AML-193 (cell line): ENCODE data around the gene EIF5AL1.
"Not testable (repeated sequence)": the region's sequence is repeated elsewhere in the genome, so short reads cannot be mapped to it uniquely, and the experiment has no call there.

ENCODE experiments used
- DNase-seq, 2 experiments: peaks; one replicate each; lab custom pipeline; 2025; lab: John Stamatoyannopoulos, UW

The EIF5AL1 gene

DNA sequence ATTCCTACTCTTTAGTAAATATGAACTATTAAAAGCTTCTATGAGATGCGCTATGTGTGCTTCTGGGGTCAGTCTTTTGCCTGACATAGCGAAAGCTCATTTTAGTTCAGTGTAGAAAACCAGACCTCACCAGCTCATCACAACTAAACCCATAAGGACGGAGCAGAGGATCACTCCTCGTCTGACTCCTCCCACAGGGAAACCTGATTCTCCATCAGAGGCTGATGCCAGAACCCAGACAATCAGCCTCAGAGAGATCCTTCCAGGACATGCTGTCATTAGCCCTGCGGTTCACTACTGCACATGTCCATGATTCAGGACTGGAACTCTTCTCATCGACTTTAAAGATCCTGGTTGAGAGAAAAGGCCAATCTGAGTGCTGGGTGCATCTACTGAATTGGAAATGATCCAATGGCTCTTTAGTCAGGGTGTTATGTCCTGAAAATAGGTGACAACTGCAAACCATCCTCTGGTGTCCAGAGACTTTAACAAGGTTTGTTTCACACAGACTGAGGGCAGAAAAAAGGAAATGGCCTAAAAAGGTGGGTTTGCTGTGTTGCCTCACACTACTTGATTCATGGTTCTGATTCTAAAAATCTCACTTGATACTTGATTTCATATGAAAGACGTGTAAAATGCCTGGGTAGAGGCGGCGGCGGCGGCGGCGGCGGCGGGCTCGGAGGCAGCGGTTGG is at the start of gene EIF5AL1:
Gene EIF5AL1, plus strand, starts transcription at position 643 of the 693 bp plus-strand sequence. CDS start 117 bp downstream, outside the sequence.
- DNase-seq = not testable (repeated sequence)

DNA sequence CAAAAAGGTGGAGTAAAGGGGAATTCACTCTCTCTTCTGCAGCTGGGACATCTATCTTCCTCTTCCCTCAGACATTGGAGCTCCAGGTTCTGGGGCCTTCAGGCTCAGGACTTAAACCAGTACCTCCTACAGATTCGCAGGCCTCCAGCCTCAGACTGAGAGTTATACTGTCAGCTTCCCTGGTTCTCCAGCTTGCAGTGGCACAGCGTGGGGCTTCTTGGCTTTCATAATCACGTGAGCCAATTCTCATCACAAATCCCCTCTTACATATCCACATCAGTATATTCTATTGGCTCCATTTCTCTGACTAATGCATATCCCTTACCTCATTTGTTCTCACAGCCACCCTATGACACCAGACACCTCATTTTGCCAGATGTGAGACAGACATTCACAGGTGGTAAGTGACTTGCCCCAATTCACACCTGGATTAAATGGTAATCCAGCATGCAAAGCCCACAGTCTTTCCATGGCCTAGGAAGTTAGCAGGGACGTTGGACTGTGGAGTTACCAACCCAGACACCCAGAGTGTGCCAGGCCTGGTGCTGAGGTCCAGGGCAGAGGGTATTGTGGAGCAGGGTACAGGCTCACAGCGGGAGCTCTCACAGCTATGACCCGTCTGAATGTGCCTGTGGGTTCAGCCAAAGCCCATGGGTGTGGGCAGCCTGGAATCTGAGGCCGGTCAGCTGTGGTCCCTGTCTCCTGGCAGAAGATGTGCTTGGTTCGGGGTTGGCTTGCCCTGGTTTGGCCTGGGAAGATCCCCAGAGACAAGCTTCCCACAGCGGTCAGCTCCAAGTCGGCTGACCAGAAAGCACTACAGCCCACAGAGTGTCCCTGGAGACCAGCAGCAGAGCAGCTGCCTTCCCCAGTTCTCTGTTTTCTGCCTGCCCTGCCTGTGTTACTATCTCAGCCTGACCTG is 48.5 kb upstream of the EIF5AL1 start:
- DNase-seq = no peak

DNA sequence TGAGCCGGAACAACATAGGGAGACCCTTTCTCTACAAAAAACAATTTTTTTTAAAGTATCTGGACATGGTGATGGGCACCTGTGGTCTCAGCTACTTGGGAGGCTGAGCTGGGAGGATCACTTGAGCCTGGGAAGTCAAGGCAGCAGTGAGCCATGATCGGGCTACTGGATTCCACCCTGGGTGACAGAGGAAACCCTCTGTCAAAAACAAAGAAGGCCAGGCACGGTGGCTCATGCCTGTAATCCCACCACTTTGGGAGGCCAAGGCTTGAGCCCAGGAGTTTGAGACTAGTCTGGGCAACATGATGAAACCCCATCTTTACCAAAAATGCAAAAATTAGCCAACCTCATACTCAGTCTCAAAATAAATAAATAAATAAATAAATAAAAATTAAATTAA is 47.0 kb upstream of the EIF5AL1 start:
- no peak for DNase-seq

DNA sequence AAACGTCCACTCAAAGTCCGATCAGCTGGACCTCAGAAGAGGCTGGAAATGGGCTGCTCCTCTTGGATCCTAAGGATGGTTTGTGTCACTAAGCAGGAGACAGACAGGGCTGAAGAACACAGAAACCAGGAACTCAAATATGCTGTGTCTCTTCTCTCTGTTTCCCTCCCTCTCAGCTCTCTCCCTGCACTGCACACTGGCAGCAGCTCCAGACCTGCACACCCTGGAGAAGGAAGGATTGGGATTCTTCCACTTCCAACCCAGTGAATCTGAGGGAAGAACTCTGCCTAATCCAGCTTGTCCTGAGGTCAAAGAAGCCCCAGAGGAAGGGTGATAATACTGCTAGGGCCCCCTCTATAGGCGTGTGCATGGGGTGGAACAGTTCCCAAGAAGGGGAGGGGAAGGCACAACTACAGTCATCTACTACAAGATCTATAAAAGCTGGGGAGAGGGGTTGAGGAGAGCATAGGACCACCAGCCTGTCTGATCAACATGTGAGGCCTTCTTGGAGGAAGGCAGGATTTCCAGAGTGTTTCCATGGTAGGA is 44.2 kb upstream of the EIF5AL1 start:
- DNase-seq = peak; percentile 48 to 62

DNA sequence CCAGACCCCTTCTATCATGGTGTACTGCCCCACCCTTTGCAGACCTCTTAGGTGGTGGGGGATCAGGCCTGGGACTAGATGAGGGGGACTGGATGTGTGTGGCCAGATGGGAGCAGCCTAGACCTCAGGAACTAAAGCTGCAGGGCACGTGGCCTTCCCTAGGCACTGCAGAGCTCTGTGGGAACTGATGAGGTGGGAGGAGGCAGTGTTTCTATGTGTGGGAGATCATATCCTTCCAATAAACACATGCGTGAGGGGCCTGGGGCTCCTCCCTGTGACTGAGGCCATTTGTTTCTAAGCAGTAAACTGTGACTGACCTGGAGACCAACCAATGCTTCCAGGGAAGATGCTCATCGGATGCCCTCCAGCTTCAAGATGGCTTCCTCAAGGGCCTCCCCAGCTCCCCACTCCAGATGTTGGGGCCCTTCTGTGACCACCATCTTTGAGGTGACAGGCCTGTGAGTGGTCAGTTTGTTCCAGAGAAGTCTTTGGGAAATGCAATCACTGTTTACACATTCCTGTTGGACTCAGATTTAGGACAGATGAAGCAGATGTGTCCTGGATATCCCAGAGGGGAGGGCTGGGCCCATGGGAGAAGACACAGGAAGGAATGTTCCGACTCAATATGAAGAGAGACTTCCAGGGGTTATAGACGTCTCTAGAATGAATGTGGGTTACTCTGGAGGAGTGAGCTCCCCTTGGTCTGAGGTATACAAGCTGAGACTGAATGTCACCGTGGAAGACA is 43.3 kb upstream of the EIF5AL1 start:
- DNase-seq = no peak

DNA sequence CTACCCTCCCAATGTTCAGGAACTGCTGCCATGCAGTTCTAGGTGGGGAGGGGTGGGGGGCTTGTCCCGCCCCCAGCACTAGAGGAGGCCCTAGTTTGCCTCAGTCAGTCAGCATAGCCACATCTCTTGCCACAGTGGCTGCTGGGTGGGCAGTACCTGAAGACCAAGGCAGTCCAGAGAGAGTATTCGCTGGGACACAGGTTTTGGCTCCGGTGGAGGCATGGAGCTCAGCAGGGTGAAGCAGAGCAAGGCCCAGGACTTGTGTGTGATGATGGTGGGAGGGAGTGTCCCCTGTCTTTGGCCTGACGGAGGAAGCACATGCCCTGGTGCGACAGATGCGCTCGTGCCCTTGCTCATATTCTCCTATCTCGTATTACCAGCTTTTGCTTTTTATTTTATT is 42.2 kb upstream of the EIF5AL1 start:
- no peak for DNase-seq

DNA sequence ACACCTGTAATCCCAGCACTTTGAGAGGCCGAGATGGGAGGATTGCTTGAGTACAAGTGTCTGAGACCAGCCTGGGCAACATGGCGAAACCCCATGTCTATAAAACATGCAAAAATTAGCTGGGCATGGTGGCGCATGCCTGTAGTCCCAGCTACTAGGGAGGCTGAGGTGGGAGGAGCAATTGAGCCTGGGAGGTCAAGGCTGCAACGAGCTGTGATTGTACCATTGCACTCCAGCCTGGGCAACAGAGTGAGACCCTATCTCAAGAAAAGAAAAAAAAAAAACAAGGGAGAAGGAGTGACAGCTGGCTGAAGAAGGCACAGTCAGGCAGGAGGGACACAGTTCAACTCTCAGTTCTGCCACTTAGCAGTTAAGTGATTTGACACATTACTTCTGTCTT is 40.6 kb upstream of the EIF5AL1 start:
- DNase-seq = no peak

DNA sequence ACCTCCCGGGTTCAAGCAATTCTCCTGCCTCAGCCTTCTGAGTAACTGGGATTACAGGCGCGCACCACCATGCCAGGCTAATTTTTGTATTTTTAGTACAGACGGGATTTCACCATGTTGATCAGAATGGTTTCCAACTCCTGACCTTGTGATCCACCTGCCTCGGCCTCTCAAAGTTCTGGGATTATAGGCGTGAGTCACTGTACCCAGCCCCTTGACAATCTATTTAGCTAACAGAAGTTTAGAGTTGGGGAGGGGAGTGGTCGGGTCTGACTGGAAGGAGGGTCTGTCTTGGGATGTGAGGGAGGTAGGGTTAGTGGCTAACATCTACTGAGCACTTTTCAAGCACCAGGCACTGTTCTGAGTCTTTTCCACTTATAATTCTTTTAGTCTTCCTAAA is 39.9 kb upstream of the EIF5AL1 start:
- DNase-seq = no peak

DNA sequence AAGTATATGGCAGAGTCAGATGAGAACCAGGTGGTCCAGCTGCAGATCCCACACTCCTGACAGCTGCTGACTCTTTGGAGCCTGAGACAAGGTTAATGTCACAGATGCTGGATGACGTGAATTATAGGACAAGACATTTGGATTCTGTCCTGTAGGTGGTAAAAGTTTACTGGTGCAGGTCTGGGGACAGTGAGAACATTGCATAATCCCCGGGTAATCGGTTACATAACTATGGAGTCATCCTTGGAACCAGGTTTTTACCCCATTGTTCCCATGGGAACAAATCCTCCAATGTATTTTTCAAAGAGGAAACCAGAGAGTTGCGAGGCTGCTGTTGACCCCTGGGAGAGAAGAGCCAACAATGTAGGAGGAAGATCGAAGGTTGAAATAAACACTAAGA is 39.4 kb upstream of the EIF5AL1 start:
- DNase-seq = no peak

DNA sequence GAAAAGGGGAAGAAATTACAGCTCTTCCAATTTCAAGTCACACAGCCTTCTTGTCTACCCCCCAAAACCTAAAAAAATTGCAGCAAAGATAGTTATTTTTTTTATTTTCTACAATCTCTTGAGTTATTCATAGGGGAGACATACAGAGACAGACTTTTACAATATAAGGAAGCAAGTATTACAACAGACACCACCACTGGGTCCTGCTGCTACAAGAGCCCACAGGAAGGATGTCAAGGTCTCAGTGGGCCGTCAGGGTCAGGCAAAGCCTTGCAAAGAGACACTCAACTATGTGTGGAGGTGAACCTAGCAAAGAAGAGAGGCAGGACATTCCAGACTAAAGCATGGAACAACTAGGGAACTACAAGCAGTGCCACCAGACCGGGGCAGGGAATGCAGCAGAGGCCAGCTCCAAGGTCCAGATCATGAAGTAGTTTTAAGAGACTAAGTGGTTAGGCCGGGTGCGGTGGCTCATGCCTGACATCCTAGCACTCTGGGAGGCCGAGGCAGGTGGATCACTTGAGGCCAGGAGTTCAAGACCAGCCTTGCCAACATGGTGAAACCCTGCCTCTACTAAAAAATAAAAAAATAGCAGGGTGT is 38.7 kb upstream of the EIF5AL1 start:
- DNase-seq = peak; percentile 89 to 92

DNA sequence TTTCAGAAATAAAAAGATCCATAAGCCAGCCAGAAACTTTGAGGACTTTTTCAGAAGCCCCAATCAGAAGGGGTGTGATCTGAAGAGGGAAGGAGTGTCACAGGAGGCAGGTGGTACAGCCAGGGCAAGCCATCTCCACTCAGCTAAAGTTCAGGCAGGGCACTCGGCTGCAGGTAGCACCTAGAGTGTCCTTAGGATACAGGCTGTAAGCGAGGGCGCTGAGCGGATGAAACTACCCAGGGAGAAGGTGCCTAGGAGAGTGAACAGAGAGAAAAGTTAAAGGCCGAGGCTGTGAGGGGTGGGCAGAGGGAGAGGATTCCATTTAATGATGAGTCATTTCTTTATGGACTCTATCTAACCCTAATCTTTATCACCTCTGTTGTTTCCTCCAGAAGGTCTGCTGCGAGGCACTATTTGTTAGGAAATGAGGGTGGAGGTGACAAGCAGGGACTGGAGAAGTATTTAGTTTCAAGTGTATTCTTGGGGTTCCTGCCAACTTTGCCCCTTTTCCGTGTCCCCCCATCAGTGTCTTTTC is 37.1 kb upstream of the EIF5AL1 start:
- DNase-seq = no peak

DNA sequence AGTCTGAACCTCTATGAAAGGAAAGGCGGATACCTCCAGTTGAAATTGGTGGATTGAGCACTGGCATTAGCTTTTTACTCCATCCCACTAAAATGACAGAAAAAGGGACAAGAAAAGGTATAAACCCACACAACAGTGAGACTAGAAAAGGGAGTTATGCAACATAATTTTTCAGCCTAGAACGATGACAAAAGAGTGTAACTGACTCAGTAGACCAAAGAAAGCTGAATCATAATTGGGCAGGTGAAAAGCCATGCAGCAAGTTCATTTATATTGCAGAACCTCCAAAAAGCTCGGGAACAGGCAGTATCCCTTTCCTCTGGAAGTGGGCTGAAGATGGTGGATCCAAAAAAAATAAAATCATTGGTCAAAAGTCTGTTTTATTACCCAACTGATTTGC is 36.5 kb upstream of the EIF5AL1 start:
- DNase-seq = peak in 1 of 2 experiments; percentile 3

DNA sequence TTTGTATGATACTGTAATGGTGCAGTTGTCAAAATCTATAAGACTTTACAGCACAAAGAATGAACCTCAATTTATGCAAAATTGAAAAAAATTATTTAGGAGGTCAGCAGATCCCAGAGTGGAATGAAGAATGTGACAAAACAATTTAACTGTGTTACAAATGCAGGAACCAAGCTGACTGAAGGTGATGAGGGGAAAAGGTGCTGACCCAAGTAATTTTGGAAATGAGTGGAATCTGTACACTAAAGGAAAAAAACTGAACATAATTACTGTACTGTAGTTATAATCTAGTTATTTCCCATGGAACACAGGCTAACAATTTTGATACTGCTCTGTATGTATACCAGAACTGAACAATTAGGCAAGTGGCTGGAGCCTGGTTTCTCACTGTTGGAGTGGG is 35.7 kb upstream of the EIF5AL1 start:
- no peak for DNase-seq

DNA sequence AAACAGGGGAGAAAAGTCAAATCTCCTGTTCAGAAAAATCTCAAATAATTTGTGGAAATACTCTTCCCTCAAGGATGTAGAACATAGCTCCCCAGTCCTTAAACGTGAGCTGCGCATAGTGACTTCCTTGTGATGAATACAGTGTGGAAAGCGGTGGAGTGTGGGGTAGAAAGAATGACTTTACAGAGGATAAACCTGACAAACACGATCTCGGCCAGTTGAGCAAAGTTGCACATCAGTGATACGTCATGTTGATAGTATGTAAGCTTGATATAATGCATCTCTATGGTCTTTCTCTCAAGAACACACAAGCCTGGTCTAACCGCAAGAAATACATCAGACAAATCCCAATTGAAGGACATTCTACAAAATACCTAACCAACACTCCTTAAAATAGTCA is 34.9 kb upstream of the EIF5AL1 start:
- no peak for DNase-seq

DNA sequence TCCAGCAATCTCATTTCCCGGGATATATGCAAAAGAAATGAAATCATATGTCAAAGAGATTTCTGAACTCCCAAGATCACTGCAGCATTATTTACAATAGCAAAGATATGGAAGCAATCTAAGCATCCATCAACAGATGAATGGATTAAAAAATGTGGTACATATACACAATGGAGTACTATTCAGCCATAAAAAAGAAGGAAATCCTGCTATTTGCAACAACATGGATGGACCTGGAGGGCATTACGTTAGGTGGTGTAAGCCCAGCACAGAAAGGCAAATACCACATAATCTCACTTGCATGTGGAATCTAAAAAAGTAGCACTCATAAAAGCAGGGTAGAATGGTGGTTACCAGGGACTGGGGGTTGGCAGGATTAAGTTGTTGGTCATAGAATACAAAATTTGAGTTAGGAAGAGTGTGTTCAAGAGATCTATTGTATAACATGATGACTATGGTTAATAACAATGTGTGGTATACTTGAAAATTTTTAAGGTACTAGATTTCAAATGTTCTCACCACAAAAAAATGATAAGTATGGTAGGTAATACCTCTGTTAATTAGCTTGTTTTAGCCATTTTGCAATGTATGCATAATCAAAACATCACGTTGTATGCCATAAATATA is 32.9 kb upstream of the EIF5AL1 start:
- DNase-seq = no peak

DNA sequence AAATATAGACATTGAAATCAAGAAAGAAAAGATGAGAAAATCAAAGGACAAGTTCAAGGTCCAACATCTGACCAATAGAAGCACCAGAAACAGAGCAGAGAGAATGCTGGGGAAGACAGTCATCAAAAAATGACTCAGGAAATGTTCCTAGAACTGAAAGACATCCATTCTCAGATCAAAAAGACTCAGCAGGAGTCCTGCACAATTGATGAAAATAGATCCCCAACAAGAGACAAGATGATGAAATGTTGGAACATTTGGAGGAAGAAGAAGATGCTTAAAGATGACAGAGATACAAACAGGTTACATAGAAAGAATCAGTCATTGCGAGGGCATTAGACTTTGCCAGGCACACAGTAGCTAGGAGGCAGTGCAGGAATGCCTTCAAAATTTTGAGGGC is 30.0 kb upstream of the EIF5AL1 start:
- no peak for DNase-seq

DNA sequence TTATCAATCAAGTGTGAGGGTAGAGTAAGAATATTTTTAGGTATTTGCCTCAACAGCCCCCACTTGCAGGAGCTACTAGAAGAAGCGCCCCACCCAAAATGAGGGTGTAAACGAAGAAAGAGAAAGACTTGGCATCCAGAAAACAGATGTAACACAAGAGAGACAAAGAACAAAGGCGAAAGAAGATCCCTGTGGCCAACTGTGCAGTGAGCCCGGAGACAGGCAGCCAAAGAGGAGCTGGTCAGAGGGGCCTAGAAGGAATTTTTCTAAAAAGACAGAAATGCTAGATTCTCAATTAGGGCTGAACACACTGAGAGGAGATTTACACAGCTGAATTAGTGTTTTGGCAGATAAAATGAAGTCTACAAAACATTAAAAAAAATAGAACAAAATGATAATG is 29.6 kb upstream of the EIF5AL1 start:
- DNase-seq = no peak

DNA sequence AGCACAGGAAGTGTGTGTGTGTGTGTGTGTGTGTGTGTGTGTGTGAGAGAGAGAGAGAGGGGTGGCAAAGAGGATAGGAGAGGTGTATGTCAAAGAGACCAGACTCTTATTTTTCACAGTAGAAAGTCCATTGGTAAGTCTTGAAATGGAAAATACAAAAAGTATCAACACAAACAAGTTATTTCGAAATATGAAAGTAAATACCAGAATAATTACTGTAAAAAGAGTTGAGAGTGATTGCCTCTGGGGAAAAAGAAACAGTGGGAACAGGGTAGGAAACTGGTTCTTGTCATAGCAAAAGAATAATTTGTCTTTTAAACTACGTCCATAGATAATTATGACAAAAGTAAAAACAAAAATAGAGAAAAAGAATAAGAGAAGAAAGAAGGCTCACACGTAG is 29.0 kb upstream of the EIF5AL1 start:
- DNase-seq = no peak

DNA sequence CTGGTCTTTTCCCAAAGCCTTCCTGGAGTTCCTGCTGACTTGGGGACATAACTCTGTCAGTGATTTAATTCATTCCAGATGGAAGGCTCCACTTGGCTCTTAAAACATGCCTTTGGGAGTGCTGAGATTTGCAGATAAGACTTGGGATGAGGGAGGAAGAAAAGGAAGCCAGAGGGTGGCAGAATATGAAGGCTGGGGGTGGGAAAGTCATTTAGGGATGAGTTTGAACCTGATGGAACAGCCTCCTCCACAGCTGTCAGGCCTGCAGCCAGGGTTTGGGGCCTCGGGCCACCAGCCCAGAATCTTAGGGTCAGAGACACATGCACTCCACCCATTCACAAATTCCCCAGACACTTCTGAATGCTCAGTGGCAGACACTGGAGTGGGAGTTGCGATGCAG is 28.4 kb upstream of the EIF5AL1 start:
- DNase-seq = no peak

DNA sequence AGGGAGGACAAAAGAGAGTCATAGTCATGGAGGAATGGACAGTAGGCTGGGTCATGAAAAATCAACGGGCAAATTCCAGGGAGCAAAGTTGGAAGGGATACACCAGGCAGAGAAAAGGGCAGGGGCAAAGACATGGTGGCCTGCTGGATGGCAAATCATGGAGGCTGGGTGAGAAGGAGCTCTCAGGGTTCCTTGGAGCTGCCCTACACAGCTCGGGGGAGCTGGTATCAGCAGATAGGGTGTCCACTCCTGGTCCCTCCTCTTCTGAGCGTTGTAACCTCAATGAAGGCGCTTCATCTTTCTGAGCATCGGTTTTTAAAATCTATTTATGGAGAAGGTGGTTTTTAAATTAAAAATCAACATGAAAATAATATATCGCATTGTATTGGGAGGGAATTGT is 27.9 kb upstream of the EIF5AL1 start:
- no peak for DNase-seq
